Measurements from ENCODE around the gene LRRIQ3. TPM values are rescaled to one million over a fixed set of nuclear protein-coding genes. Genes with fewer than 3 reads are reported as not detected.

LRRIQ3 gene
- total RNA-seq, 1 experiment from 2014 or later, result 0.85 TPM

DNA sequence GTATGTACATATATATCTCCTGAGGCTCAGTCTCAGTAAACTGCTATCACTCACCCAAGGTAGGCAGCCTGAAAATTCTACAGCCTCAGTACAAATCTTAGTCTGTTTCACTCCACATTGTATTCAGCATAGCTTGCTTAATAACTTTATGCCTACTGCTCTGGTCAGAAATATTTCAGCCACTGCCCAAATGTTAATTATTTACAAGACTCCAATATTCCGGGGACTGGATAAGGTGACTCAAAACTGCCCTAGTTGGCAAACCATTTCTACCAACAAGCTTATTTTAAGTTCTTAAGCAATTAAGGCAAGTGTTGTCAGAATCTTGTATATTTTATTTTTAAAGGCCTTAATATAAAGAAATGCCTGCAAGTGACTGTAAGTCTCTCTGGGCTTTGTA, 114.8 kb downstream of the LRRIQ3 start:
- ATAC-seq, result no peak
- no peaks in the 10 kb centered on the region for H3K4me1 ChIP-seq (ENCODE audit: control insufficient read depth, insufficient read depth, low read length)
- H3K9me3 ChIP-seq (ENCODE audit: control insufficient read depth, insufficient read depth, low read depth, low read length), result no peaks in the 10 kb centered on the region
- intact Hi-C loops (cut with micrococcal nuclease; ENCODE audit: unreplicated experiment) (no loop called here), in situ Hi-C loops (cut with HindIII; ENCODE audit: low pct_unique_long_range_greater_than_20kb, low sequenced_read_pairs) (no loop called here)
- ChIA-PET POLR2A (interaction anchor here (0.5 kb wide), 1 partner anchor 52 kb away, joined by 3 read pairs; no protein-coding TSS in a partner anchor), CTCF (no interaction called here)
- BruUV-seq (replicated peaks), result no TSS peak
- no peak for DNase-seq (ENCODE audit: low read depth, low spot score)
- no peak overlapping the region for H3K27ac ChIP-seq (ENCODE audit: low read length)
- no peak for TF ChIP-seq SIN3A (IDR thresholded peaks at IDR 0.05; ENCODE audit: borderline replicate concordance, insufficient read depth, low read depth, low read length)
- TF ChIP-seq, protein P1, sequence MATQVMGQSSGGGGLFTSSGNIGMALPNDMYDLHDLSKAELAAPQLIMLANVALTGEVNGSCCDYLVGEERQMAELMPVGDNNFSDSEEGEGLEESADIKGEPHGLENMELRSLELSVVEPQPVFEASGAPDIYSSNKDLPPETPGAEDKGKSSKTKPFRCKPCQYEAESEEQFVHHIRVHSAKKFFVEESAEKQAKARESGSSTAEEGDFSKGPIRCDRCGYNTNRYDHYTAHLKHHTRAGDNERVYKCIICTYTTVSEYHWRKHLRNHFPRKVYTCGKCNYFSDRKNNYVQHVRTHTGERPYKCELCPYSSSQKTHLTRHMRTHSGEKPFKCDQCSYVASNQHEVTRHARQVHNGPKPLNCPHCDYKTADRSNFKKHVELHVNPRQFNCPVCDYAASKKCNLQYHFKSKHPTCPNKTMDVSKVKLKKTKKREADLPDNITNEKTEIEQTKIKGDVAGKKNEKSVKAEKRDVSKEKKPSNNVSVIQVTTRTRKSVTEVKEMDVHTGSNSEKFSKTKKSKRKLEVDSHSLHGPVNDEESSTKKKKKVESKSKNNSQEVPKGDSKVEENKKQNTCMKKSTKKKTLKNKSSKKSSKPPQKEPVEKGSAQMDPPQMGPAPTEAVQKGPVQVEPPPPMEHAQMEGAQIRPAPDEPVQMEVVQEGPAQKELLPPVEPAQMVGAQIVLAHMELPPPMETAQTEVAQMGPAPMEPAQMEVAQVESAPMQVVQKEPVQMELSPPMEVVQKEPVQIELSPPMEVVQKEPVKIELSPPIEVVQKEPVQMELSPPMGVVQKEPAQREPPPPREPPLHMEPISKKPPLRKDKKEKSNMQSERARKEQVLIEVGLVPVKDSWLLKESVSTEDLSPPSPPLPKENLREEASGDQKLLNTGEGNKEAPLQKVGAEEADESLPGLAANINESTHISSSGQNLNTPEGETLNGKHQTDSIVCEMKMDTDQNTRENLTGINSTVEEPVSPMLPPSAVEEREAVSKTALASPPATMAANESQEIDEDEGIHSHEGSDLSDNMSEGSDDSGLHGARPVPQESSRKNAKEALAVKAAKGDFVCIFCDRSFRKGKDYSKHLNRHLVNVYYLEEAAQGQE (IDR thresholded peaks at IDR 0.05; ENCODE audit: insufficient read depth in 1 of 2, low read depth in 2 of 2, low read length in 1 of 2), result no peak
- TF ChIP-seq TCF7L2 (IDR thresholded peaks at IDR 0.05; ENCODE audit: low read depth, low read length), result no peak
- TF ChIP-seq, protein P2, sequence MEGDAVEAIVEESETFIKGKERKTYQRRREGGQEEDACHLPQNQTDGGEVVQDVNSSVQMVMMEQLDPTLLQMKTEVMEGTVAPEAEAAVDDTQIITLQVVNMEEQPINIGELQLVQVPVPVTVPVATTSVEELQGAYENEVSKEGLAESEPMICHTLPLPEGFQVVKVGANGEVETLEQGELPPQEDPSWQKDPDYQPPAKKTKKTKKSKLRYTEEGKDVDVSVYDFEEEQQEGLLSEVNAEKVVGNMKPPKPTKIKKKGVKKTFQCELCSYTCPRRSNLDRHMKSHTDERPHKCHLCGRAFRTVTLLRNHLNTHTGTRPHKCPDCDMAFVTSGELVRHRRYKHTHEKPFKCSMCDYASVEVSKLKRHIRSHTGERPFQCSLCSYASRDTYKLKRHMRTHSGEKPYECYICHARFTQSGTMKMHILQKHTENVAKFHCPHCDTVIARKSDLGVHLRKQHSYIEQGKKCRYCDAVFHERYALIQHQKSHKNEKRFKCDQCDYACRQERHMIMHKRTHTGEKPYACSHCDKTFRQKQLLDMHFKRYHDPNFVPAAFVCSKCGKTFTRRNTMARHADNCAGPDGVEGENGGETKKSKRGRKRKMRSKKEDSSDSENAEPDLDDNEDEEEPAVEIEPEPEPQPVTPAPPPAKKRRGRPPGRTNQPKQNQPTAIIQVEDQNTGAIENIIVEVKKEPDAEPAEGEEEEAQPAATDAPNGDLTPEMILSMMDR (IDR thresholded peaks at IDR 0.05), result no peak
- TF ChIP-seq POLR2AphosphoS5 (IDR thresholded peaks at IDR 0.05; ENCODE audit: low read depth, low read length), result no peak
- H3K27me3 ChIP-seq (ENCODE audit: control insufficient read depth, insufficient read depth, low read length), result no peaks in the 10 kb centered on the region
- H3K36me3 ChIP-seq (ENCODE audit: control insufficient read depth, insufficient read depth, low read length), result no peaks in the 10 kb centered on the region
- no peak overlapping the region for H3K4me3 ChIP-seq (ENCODE audit: low read depth in 2 of 2, low read length in 2 of 2)

DNA sequence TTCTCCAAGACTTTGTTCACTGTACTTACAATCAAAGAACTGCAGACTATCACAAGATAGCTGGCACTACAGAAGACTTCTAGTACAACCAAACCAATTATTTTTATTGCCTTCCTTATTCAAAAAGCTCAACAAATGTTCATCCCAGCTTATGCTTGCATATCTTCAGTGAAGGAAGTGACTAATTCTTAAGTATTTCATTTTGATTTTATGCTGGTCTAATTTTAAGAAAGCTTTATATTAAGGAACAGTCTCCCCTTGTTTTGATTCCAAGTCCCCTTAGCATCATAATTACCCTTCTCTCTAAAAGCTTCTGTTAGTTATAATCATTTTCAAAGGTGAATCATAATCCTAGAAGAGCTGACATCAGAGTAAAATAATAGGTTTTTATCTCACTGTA, 132.9 kb downstream of the LRRIQ3 start:
- no peak overlapping the region for H3K4me3 ChIP-seq (ENCODE audit: low read depth in 2 of 2, low read length in 2 of 2)
- no peaks in the 10 kb centered on the region for H3K27me3 ChIP-seq (ENCODE audit: control insufficient read depth, insufficient read depth, low read length)
- no peak overlapping the region for H3K27ac ChIP-seq (ENCODE audit: low read length)
- no peaks in the 10 kb centered on the region for H3K9me3 ChIP-seq (ENCODE audit: control insufficient read depth, insufficient read depth, low read depth, low read length)
- TF ChIP-seq POLR2AphosphoS5 (IDR thresholded peaks at IDR 0.05; ENCODE audit: low read depth, low read length) (no peak), SIN3A (IDR thresholded peaks at IDR 0.05; ENCODE audit: borderline replicate concordance, insufficient read depth, low read depth, low read length) (no peak), TCF7L2 (IDR thresholded peaks at IDR 0.05; ENCODE audit: low read depth, low read length) (no peak)
- TF ChIP-seq, protein P2 (IDR thresholded peaks at IDR 0.05), result no peak
- TF ChIP-seq, protein P1 (IDR thresholded peaks at IDR 0.05; ENCODE audit: insufficient read depth in 1 of 2, low read depth in 2 of 2, low read length in 1 of 2), result no peak
- ATAC-seq (no peak), DNase-seq (ENCODE audit: low read depth, low spot score) (no peak)
- no TSS peak for BruUV-seq (replicated peaks)
- in situ Hi-C loops (cut with HindIII; ENCODE audit: low pct_unique_long_range_greater_than_20kb, low sequenced_read_pairs), result no loop called here
- no peaks in the 10 kb centered on the region for H3K36me3 ChIP-seq (ENCODE audit: control insufficient read depth, insufficient read depth, low read length)
- no peaks in the 10 kb centered on the region for H3K4me1 ChIP-seq (ENCODE audit: control insufficient read depth, insufficient read depth, low read length)
- intact Hi-C loops (cut with micrococcal nuclease; ENCODE audit: unreplicated experiment), result no loop called here
- POLR2A ChIA-PET, result interaction anchor here (0.7 kb wide), 1 partner anchor 256 kb away, joined by 3 read pairs; no protein-coding TSS in a partner anchor
- CTCF ChIA-PET, result no interaction called here

All from Panc1 (cell line).